ENCODE measurements around the gene GAS7.

Gene GAS7

DNA sequence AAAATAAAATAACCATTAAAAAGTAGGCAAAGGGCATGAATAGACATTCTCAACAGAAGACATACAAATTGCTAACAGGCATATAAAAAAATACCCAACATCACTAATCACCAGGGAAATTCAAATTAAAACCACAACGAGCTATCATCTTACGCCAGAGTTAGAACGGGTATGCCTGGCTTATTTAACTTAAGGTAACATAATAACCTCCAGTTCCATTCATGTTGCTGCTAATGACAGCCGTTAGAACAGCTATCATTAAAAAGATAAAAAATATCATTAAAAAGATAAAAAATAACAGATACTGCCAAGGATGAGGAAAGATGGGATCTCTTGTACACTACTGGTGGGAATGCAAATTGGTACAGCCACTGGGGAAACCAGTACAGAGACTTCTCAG, 89.3 kb downstream of the GAS7 start:
- TF ChIP-seq CTCF (conservative IDR thresholded peaks at IDR 0.05; ENCODE audit: low read depth, low read length), result no peak
- no peaks in the 10 kb centered on the region for H3K27me3 ChIP-seq (ENCODE audit: insufficient read depth, low read depth)
- no peak overlapping the region for H3K27ac ChIP-seq
- no peaks in the 10 kb centered on the region for H3K36me3 ChIP-seq (ENCODE audit: insufficient read depth)
- no peak overlapping the region for H3K4me3 ChIP-seq (IDR thresholded peaks at IDR 0.05; ENCODE audit: insufficient read depth, low read depth, low read length)
- H3K4me1 ChIP-seq (ENCODE audit: low read depth, poor library complexity, severe bottlenecking), result no peaks in the 10 kb centered on the region
- no peak overlapping the region for H3K9ac ChIP-seq
- no peaks in the 10 kb centered on the region for H4K20me1 ChIP-seq (ENCODE audit: insufficient read depth)
- no peak overlapping the region for H3K4me2 ChIP-seq
- H2AFZ ChIP-seq (ENCODE audit: low read depth), result no peak overlapping the region
- no peaks in the 10 kb centered on the region for H3K79me2 ChIP-seq (ENCODE audit: insufficient read depth, low read depth)

GRCh38 chr17:10107316-10108165, 90.9 kb downstream of the GAS7 start:
- Histone ChIP-seq H3K36me3 (ENCODE audit: insufficient read depth) (no peaks in the 10 kb centered on the region), H3K4me1 (ENCODE audit: low read depth, poor library complexity, severe bottlenecking) (no peaks in the 10 kb centered on the region), H3K27me3 (ENCODE audit: insufficient read depth, low read depth) (no peaks in the 10 kb centered on the region), H3K79me2 (ENCODE audit: insufficient read depth, low read depth) (no peaks in the 10 kb centered on the region), H3K4me2 (no peak overlapping the region), H3K9ac (no peak overlapping the region), H4K20me1 (ENCODE audit: insufficient read depth) (no peaks in the 10 kb centered on the region), H3K4me3 (IDR thresholded peaks at IDR 0.05; ENCODE audit: insufficient read depth, low read depth, low read length) (no peak overlapping the region), H2AFZ (ENCODE audit: low read depth) (no peak overlapping the region), H3K27ac (no peak overlapping the region)
- TF ChIP-seq CTCF (conservative IDR thresholded peaks at IDR 0.05; ENCODE audit: low read depth, low read length), result no peak

DNA sequence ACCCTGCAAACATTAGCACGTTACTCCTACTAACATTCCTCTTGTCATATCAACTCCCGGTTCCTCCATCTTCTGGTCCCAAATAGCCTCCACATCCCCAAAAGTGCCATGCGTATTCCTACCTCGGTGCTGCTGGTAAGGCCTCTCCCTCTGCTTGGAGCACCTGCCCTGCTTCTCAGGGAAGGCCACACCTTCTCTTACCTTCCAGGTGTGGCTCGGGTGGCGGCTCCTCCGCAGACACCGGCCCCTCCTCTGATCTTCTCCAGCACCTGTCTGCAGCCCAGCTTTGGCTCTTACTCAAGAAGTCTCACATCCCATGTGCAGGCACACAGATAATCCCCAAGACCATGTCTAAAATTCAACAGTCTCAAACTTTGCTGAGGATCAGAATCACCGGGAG, 92.3 kb downstream of the GAS7 start:
- H3K27me3 ChIP-seq (ENCODE audit: insufficient read depth, low read depth), result no peaks in the 10 kb centered on the region
- no peak for TF ChIP-seq CTCF (conservative IDR thresholded peaks at IDR 0.05; ENCODE audit: low read depth, low read length)
- H3K4me1 ChIP-seq (ENCODE audit: low read depth, poor library complexity, severe bottlenecking), result no peaks in the 10 kb centered on the region
- H3K4me2 ChIP-seq, result no peak overlapping the region
- H3K79me2 ChIP-seq (ENCODE audit: insufficient read depth, low read depth), result no peaks in the 10 kb centered on the region
- H3K27ac ChIP-seq, result no peak overlapping the region
- no peaks in the 10 kb centered on the region for H4K20me1 ChIP-seq (ENCODE audit: insufficient read depth)
- H3K9ac ChIP-seq, result no peak overlapping the region
- H3K36me3 ChIP-seq (ENCODE audit: insufficient read depth), result no peaks in the 10 kb centered on the region
- no peak overlapping the region for H2AFZ ChIP-seq (ENCODE audit: low read depth)
- no peak overlapping the region for H3K4me3 ChIP-seq (IDR thresholded peaks at IDR 0.05; ENCODE audit: insufficient read depth, low read depth, low read length)

- Histone ChIP-seq H3K4me2 (no peak overlapping the region), H3K27me3 (ENCODE audit: insufficient read depth, low read depth) (no peaks in the 10 kb centered on the region), H3K36me3 (ENCODE audit: insufficient read depth) (no peaks in the 10 kb centered on the region), H2AFZ (ENCODE audit: low read depth) (no peak overlapping the region), H3K4me1 (ENCODE audit: low read depth, poor library complexity, severe bottlenecking) (no peaks in the 10 kb centered on the region), H3K4me3 (IDR thresholded peaks at IDR 0.05; ENCODE audit: insufficient read depth, low read depth, low read length) (no peak overlapping the region), H3K9ac (no peak overlapping the region), H3K27ac (no peak overlapping the region), H4K20me1 (ENCODE audit: insufficient read depth) (no peaks in the 10 kb centered on the region), H3K79me2 (ENCODE audit: insufficient read depth, low read depth) (no peaks in the 10 kb centered on the region)
- TF ChIP-seq CTCF (conservative IDR thresholded peaks at IDR 0.05; ENCODE audit: low read depth, low read length), result no peak
These were observed 92.8 kb downstream of the GAS7 start for GRCh38 chr17:10105513-10106001.

All from KMS-11 (cell line).